GM19452 (cell line): Measurements from ENCODE around the gene TYMS.
"Not testable (repeated sequence)": the region's sequence is repeated elsewhere in the genome, so short reads cannot be mapped to it uniquely, and the experiment has no call there.

Source experiments
- ATAC-seq: cut with Tn5 transposase; IDR thresholded peaks from one replicate; pipeline ENCODE4 v1.9.1; 2021; ENCODE audit not compliant: unreplicated experiment

The TYMS gene

GRCh38 chr18:676736-677135 lies 19.3 kb downstream of the TYMS start:
- ATAC-seq = no peak

GRCh38 chr18:677145-677544 lies 19.7 kb downstream of the TYMS start:
- ATAC-seq = peak; percentile 44

GRCh38 chr18:677951-678381 lies 20.5 kb downstream of the TYMS start:
- no peak for ATAC-seq

GRCh38 chr18:678482-679182 lies 21.2 kb downstream of the TYMS start:
- no peak for ATAC-seq

DNA sequence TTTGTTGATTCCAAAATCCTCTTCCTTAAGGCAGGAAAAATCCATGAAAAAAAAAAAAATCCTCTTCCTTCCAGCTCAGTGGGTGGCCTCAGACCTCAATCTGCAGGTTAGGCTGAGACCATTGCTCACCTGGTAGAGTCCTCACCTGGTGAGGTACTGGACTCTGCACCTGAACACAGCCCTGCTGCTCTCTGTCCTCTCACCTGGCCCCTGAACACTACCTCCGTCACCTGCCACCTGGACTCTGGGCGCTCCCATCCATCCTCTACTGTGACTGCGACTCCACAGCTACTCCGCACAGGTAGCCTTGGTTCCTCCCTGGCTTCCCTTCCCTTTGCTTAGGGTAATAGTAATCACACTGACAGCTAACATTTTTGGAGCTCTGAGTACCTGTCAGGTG lies 22.1 kb downstream of the TYMS start:
- no peak for ATAC-seq

- no peak for ATAC-seq
These were observed 22.9 kb downstream of the TYMS start for GRCh38 chr18:680392-680791.

DNA sequence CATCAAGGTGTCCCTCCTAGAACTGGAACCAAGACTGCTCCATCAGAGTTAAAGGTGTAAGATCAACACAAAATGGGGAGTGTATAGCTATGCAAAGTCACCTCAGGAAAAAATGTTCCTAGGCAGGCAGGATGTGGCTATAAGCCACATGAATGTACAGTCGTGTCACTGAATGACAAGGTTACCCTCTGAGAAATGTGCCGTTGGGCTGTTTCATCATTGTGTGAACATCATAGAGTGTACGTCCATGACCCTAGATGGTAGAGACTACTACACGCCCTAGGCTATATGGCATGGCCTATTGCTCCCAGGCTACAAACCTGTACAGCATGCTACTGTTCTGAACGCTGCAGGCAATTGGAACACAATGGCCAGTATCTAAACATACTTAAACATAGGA lies 24.5 kb downstream of the TYMS start:
- ATAC-seq = no peak

- not testable (repeated sequence) for ATAC-seq
These were observed 25.0 kb downstream of the TYMS start for GRCh38 chr18:682416-682815.

DNA sequence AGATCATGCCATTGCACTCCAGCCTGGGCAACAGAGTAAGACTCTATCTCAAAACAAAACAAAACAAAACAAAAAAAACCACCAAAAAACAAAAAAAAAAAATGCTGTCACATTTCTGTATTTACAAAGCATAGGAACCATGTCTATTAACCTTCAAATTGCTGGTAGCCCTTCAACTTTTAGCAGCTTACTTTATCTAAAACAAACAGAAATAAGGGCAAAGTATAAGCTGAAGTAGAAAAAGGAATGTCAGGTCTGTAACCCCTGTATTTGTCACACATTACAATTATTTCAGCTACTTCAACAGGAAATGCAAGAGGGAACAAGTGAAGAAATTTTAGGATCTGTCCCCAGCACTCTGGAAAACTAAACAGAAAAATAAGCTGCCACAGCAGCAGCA lies 25.4 kb downstream of the TYMS start:
- ATAC-seq = no peak

DNA sequence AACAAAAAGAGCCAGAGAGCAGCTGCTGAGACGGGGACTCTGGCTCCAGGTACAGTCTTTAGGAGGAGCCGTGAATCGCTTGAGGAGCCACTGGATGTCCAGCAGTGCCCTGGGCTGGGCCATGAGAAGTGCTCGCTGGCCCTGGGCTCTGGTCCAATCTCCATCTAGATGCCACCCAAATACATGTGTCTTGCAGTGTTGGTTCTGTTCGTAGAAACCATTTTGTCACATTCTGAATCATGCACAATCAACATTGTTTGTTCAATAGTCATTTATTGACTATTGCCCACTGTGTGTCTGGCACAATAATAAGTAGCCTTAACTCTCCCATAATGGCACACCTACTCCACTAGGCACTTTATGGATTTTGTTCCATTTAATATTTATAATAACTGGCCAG lies 26.1 kb downstream of the TYMS start:
- no peak for ATAC-seq

DNA sequence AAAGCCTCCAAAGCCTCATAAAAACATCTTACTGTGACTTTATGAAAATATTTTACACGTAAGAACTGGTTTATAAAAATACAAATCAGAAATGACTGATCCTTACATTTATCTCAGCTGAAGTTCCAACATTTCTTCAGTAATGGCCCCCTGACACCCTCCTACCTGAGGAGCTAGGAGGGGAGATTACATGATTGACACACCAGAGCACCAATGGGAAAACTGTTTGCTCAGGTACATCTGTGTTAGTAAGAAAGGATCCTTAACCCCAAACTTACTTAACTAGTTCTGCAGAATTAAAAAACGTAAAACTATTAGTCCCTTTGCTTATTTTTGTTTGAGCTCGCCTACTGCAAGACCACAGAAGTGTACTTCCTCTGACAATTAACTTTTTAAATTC lies 28.0 kb downstream of the TYMS start:
- no peak for ATAC-seq

DNA sequence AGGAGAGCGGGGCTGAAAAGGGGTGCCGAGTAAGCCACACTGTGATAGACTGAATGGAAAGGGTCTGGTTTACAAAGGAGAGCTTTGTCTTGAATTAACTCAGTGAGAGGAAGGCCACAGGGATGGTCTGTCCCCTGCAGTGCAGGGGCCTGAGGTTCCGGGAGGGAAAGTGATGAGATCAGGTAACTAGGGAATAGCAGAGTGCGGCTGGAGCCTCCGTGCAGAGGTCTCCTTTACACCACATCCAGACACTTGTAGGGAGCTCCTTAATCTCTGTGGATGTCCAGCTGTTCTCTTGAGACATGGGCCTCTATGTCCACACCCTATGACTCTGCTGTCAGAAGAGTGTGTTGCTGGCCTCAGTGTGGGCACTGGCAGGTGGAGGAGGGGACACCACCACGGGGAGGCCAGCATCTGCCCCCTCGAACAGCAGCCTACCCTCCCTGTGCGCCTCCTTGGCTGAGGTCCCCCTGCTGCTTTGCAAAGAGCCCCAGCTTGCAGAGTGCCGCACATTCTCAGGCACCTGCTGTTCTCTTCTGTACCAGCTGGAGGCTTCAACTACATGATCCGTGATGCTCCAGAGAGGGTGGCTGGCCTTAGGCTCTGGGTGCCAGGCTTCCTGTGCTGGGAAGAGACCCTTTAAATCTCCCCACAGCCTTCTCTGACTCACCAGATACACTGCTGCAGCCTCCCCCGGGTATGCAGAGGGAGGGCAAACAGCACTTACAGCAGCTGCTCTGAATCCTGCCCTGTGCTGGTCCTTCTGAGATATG lies 29.1 kb downstream of the TYMS start:
- no peak for ATAC-seq

DNA sequence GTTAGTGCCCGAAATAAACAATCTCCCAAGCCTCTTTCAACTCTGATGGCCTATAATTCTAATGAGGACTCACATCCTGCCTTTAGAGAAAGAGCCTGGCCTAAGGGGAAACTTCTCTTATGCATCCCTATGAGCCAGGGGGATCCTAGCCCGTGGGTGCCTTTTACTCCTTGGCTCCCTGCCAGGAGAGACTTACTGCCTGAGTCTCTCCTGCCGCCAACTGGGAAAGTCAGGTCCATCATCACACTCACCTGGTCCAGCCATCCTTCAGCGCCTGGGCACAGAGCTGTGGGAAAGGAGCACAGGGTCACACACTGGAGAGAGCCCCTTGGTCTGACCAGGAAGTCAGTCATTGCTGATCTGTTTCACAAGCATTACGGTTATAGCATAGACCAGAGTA lies 30.9 kb downstream of the TYMS start:
- ATAC-seq = no peak

- no peak for ATAC-seq
These were observed 35.4 kb downstream of the TYMS start for GRCh38 chr18:692824-693223.

DNA sequence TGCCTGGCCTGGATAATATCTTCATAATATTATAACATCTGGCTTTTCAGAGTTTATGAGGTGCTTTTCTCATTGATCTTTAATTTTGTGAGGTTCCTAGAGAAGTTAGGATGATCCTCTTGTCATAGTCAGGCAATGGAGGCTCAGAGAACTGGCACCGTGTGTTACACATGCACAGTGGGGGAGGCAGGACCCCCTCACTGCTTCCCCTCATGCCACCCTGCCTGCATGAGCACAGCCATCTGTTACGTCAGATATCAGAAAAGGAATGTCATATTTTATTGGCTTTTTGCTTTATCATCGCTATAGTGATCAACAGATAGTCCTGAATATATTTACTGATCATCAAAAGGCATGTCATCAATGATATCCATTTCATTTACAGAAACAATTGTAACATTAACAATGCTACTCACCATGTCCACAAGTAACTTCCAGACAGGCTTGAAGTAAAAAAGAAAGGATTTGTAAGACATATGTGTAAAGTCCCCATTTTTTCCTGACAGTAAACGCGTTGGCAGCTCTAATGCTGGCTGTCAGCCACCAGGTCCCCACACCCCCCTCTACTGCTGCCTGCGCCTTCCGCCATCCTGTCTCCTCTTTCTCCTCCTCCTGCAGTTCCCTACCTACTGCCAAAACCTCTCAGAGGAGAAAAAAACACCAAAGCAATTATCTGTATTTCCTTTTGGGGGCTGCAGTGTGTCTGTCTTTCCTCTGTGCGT lies 36.2 kb downstream of the TYMS start:
- ATAC-seq = no peak

GRCh38 chr18:697012-697411 lies 39.6 kb downstream of the TYMS start:
- no peak for ATAC-seq

- no peak for ATAC-seq
These were observed 40.3 kb downstream of the TYMS start for GRCh38 chr18:697800-698199.

- no peak for ATAC-seq
These were observed 45.9 kb downstream of the TYMS start for GRCh38 chr18:703213-703967.

GRCh38 chr18:706405-706804 lies 49.0 kb downstream of the TYMS start:
- ATAC-seq = no peak

DNA sequence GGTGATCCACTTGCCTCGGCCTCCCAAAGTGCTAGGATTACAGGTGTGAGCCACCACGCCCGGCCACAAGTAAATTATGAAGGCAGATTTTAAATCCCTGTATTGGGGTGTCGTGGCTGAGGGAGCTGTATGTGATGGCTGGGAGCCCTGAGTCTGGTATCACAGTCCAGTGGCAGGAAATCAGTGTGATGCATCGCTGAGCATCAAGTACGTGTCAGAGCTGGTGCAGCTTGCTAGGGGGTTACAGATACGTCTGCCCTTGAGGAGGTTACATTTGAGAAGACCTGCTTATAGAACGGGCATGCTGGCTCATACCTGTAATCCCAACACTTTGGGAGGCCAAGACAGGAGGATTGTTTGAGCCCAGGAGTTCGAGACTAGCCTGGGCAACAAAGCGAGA lies 50.6 kb downstream of the TYMS start:
- no peak for ATAC-seq

- ATAC-seq = no peak
These were observed 52.3 kb downstream of the TYMS start for GRCh38 chr18:709771-710170.
